Measurements from ENCODE around the gene ZNF516. TPM values are rescaled to one million over a fixed set of nuclear protein-coding genes. Genes with fewer than 3 reads are reported as not detected.

The ZNF516 gene
- total and polyA plus RNA-seq, 10 of the 15 experiments (the other 5 are each of a cell fraction or from before 2014, with no cell fraction given) = 2.0 to 32.0 (median 8.3) TPM

GRCh38 chr18:76490670-76491472, 4.2 kb downstream of the ZNF516 start (continued):
- TF ChIP-seq, protein P1, sequence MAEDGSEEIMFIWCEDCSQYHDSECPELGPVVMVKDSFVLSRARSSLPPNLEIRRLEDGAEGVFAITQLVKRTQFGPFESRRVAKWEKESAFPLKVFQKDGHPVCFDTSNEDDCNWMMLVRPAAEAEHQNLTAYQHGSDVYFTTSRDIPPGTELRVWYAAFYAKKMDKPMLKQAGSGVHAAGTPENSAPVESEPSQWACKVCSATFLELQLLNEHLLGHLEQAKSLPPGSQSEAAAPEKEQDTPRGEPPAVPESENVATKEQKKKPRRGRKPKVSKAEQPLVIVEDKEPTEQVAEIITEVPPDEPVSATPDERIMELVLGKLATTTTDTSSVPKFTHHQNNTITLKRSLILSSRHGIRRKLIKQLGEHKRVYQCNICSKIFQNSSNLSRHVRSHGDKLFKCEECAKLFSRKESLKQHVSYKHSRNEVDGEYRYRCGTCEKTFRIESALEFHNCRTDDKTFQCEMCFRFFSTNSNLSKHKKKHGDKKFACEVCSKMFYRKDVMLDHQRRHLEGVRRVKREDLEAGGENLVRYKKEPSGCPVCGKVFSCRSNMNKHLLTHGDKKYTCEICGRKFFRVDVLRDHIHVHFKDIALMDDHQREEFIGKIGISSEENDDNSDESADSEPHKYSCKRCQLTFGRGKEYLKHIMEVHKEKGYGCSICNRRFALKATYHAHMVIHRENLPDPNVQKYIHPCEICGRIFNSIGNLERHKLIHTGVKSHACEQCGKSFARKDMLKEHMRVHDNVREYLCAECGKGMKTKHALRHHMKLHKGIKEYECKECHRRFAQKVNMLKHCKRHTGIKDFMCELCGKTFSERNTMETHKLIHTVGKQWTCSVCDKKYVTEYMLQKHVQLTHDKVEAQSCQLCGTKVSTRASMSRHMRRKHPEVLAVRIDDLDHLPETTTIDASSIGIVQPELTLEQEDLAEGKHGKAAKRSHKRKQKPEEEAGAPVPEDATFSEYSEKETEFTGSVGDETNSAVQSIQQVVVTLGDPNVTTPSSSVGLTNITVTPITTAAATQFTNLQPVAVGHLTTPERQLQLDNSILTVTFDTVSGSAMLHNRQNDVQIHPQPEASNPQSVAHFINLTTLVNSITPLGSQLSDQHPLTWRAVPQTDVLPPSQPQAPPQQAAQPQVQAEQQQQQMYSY (CRISPR knock-in tag; IDR thresholded peaks at IDR 0.05) = no peak
- TF ChIP-seq RUNX3 (IDR thresholded peaks at IDR 0.05; ENCODE audit: low read length) = peak; percentile 37; the same call in 1 of the 2 replicates
- peak; percentile 49; the same call in 1 of the 2 replicates for TF ChIP-seq CREB1 (IDR thresholded peaks at IDR 0.05; ENCODE audit: low read depth)
- TF ChIP-seq IKZF1 (conservative IDR thresholded peaks at IDR 0.05) = peak; percentile 63
- TF ChIP-seq RB1 (IDR thresholded peaks at IDR 0.05; ENCODE audit: borderline replicate concordance) = 0 out of 2 replicates have a peak, but pooled peaks have one; percentile 22
- TF ChIP-seq DPF2 (IDR thresholded peaks at IDR 0.05) = peak; percentile 80; the same call in 1 of the 2 replicates
- TF ChIP-seq ATF7 (IDR thresholded peaks at IDR 0.05; ENCODE audit: low read depth) = peak; percentile 71
- peak in 1 of 2 experiments; percentile 62; a peak in 1 of 3 replicates for TF ChIP-seq EGR1 (IDR thresholded peaks at IDR 0.05; ENCODE audit: borderline replicate concordance in 1 of 2, low read depth in 2 of 2, low read length in 2 of 2)
- no peak for TF ChIP-seq CEBPZ (IDR thresholded peaks at IDR 0.05; ENCODE audit: low read depth, low read length)
- no peak for TF ChIP-seq HDAC6 (IDR thresholded peaks at IDR 0.05; ENCODE audit: unreplicated experiment)
- TF ChIP-seq GATAD2B (conservative IDR thresholded peaks at IDR 0.05; ENCODE audit: low read depth) = 0 out of 2 replicates have a peak, but pooled peaks have one; percentile 68
- peak; percentile 5 to 39; a peak in 1 of 4 replicates for TF ChIP-seq BHLHE40 (IDR thresholded peaks at IDR 0.05; ENCODE audit: borderline replicate concordance in 1 of 2, low read depth in 2 of 2, low read length in 1 of 2)
- no peak for TF ChIP-seq NFYA (IDR thresholded peaks at IDR 0.05; ENCODE audit: borderline replicate concordance, low read depth, low read length)
- no peak for TF ChIP-seq GABPA (IDR thresholded peaks at IDR 0.05; ENCODE audit: low read depth)
- peak; percentile 64 for TF ChIP-seq NKRF (conservative IDR thresholded peaks at IDR 0.05)

Measured in GM12878 (cell line).